Subcutaneous abdominal adipose tissue (tissue), 5 donors: ENCODE measurements around the gene ADGRG3.

Experiments
- H3K27ac ChIP-seq: one replicate; pipeline ENCODE4 v1.7.0; 2013; ENCODE audit warnings: low read depth, mild to moderate bottlenecking, inconsistent platforms, low read length, moderate library complexity
- H3K27me3 ChIP-seq, 5 donors: one replicate each; pipeline ENCODE4 v1.7.0; 2013; ENCODE audit warnings: low read length in 5 of 5, inconsistent platforms in 1 of 5; ENCODE audit not compliant: control insufficient read depth in 5 of 5, insufficient read depth in 4 of 5
- H3K36me3 ChIP-seq, 5 donors: one replicate each; pipeline ENCODE4 v1.7.0; 2013; ENCODE audit warnings: low read length in 5 of 5; ENCODE audit not compliant: control insufficient read depth in 5 of 5, insufficient read depth in 5 of 5
- H3K4me1 ChIP-seq, 5 donors: one replicate each; pipeline ENCODE4 v1.7.0; 2013; ENCODE audit warnings: low read length in 5 of 5, mild to moderate bottlenecking in 3 of 5, moderate library complexity in 1 of 5; ENCODE audit not compliant: control insufficient read depth in 5 of 5, insufficient read depth in 5 of 5
- H3K4me3 ChIP-seq, 5 donors: one replicate each; pipeline ENCODE4 v1.7.0; 2013; ENCODE audit warnings: low read length in 5 of 5, low read depth in 1 of 5
- H3K9ac ChIP-seq, 5 donors: one replicate each; pipeline ENCODE4 v1.7.0; 2013; ENCODE audit warnings: low read length in 5 of 5, mild to moderate bottlenecking in 4 of 5, moderate library complexity in 3 of 5
- H3K9me3 ChIP-seq, 5 donors: one replicate each; pipeline ENCODE4 v1.7.0; 2013; ENCODE audit warnings: low read length in 5 of 5; ENCODE audit not compliant: control insufficient read depth in 5 of 5
- donor health status: healthy.
- donor health status: healthy.
- donor health status: healthy.
- donor health status: healthy.
- donor health status: healthy.

The ADGRG3 gene

GRCh38 chr16:57645691-57646387 lies 22.3 kb upstream of the ADGRG3 start:
- Histone ChIP-seq H3K9ac (no peak overlapping the region), H3K27ac (peak overlapping the region; percentile 81), H3K4me3 (peak overlapping the region in 1 of 5 donors; percentile 29), H3K36me3 (peaks cover 0 to 18% (median 14%) of the 10 kb centered on the region in 5 donors), H3K27me3 (peaks cover 0 to 8% (median 3%) of the 10 kb centered on the region in 5 donors), H3K4me1 (peaks cover 0 to 72% (median 20%) of the 10 kb centered on the region in 5 donors), H3K9me3 (no peaks in the 10 kb centered on the region)

- Histone ChIP-seq H3K36me3 (peaks cover 0 to 25% (median 21%) of the 10 kb centered on the region in 5 donors), H3K27me3 (peaks cover 0 to 10% (median 3%) of the 10 kb centered on the region in 5 donors)
Observed at GRCh38 chr16:57646388-57647039, 21.6 kb upstream of the ADGRG3 start.

GRCh38 chr16:57647136-57647875 lies 20.8 kb upstream of the ADGRG3 start:
- Histone ChIP-seq H3K9me3 (no peaks in the 10 kb centered on the region), H3K27ac (peak overlapping the region; percentile 93), H3K9ac (peak overlapping the region in 3 of 5 donors; percentile 43 to 57 (median 56)), H3K36me3 (peaks cover 0 to 30% (median 25%) of the 10 kb centered on the region in 5 donors), H3K4me3 (peak overlapping the region in 1 of 5 donors; percentile 3), H3K4me1 (peaks cover 0 to 70% (median 20%) of the 10 kb centered on the region in 5 donors), H3K27me3 (peaks cover 0 to 10% (median 3%) of the 10 kb centered on the region in 5 donors)

More at GRCh38 chr16:57646388-57647039, 21.6 kb upstream of the ADGRG3 start:
- Histone ChIP-seq H3K9ac (peak overlapping the region in 1 of 5 donors; percentile 51), H3K4me1 (peaks cover 0 to 69% (median 20%) of the 10 kb centered on the region in 5 donors), H3K4me3 (peak overlapping the region in 1 of 5 donors; percentile 5), H3K9me3 (no peaks in the 10 kb centered on the region), H3K27ac (peak overlapping the region; percentile 81)

GRCh38 chr16:57648125-57648524 lies 20.0 kb upstream of the ADGRG3 start:
- peaks cover 0 to 36% (median 27%) of the 10 kb centered on the region in 5 donors for H3K36me3 ChIP-seq

GRCh38 chr16:57648581-57649442 lies 19.3 kb upstream of the ADGRG3 start:
- no peaks in the 10 kb centered on the region for H3K9me3 ChIP-seq
- peak overlapping the region; percentile 93 for H3K27ac ChIP-seq
- H3K9ac ChIP-seq, result peak overlapping the region in 1 of 5 donors; percentile 48
- peaks cover 0 to 10% (median 3%) of the 10 kb centered on the region in 5 donors for H3K27me3 ChIP-seq
- H3K36me3 ChIP-seq, result peaks cover 0 to 43% (median 27%) of the 10 kb centered on the region in 5 donors
- peaks cover 0 to 68% (median 14%) of the 10 kb centered on the region in 5 donors for H3K4me1 ChIP-seq
- no peak overlapping the region for H3K4me3 ChIP-seq

More at GRCh38 chr16:57648125-57648524, 20.0 kb upstream of the ADGRG3 start:
- H3K27me3 ChIP-seq, result peaks cover 0 to 10% (median 3%) of the 10 kb centered on the region in 5 donors
- H3K9me3 ChIP-seq, result no peaks in the 10 kb centered on the region
- peak overlapping the region; percentile 93 for H3K27ac ChIP-seq
- H3K4me1 ChIP-seq, result peaks cover 0 to 68% (median 18%) of the 10 kb centered on the region in 5 donors
- peak overlapping the region in 1 of 5 donors; percentile 5 for H3K4me3 ChIP-seq
- peak overlapping the region in 3 of 5 donors; percentile 56 to 66 (median 57) for H3K9ac ChIP-seq

- H3K4me1 ChIP-seq, result peaks cover 0 to 65% (median 11%) of the 10 kb centered on the region in 5 donors
- H3K9ac ChIP-seq, result no peak overlapping the region
- H3K27ac ChIP-seq, result no peak overlapping the region
- H3K36me3 ChIP-seq, result peaks cover 0 to 41% (median 23%) of the 10 kb centered on the region in 5 donors
- H3K27me3 ChIP-seq, result peaks cover 0 to 10% (median 6%) of the 10 kb centered on the region in 5 donors
- H3K4me3 ChIP-seq, result no peak overlapping the region
- H3K9me3 ChIP-seq, result no peaks in the 10 kb centered on the region
Observed at GRCh38 chr16:57649443-57649751, 18.7 kb upstream of the ADGRG3 start.

- Histone ChIP-seq H3K4me1 (peaks cover 0 to 60% (median 11%) of the 10 kb centered on the region in 5 donors), H3K9me3 (no peaks in the 10 kb centered on the region), H3K27me3 (peaks cover 0 to 10% (median 6%) of the 10 kb centered on the region in 5 donors), H3K4me3 (no peak overlapping the region), H3K27ac (no peak overlapping the region), H3K9ac (no peak overlapping the region), H3K36me3 (peaks cover 0 to 37% (median 21%) of the 10 kb centered on the region in 5 donors)
Observed at GRCh38 chr16:57649846-57650245, 18.3 kb upstream of the ADGRG3 start.

GRCh38 chr16:57651344-57652333 lies 16.5 kb upstream of the ADGRG3 start:
- peaks cover 0 to 47% (median 11%) of the 10 kb centered on the region in 5 donors for H3K4me1 ChIP-seq
- H3K9ac ChIP-seq, result no peak overlapping the region
- no peak overlapping the region for H3K27ac ChIP-seq
- peaks cover 0 to 52% (median 34%) of the 10 kb centered on the region in 5 donors for H3K36me3 ChIP-seq
- no peak overlapping the region for H3K4me3 ChIP-seq
- H3K9me3 ChIP-seq, result no peaks in the 10 kb centered on the region
- H3K27me3 ChIP-seq, result peaks cover 0 to 8% (median 5%) of the 10 kb centered on the region in 5 donors
